RWPE1 (cell line): ENCODE measurements around the gene HS6ST1.
"Not testable (repeated sequence)": the region's sequence is repeated elsewhere in the genome, so short reads cannot be mapped to it uniquely, and the experiment has no call there.

ENCODE experiments used
- CTCF ChIA-PET: fragments of 350-600 bp; sonication (Branson Sonifier 250); formaldehyde crosslinking; extraction: SDS; loops from one replicate; lab custom pipeline; 2021; lab: Yijun Ruan, JAX
- POLR2A ChIA-PET: fragments of 400-600 bp; formaldehyde crosslinking; extraction: SDS; loops from one replicate; lab custom pipeline; 2020; ENCODE audit warnings: antibody characterized with exemption; ENCODE audit not compliant: low non-redundant PET; lab: Yijun Ruan, JAX
- DNase-seq: peaks from one replicate; pipeline ENCODE4 v3.0.0; 2012; ENCODE audit warnings: low spot score
- H3K27ac ChIP-seq: fragments of 450-650 bp; 2 replicates; pipeline ENCODE4 v1.5.1; 2017
- CTCF ChIP-seq: fragments of 450-650 bp; conservative IDR thresholded peaks from 2 replicates; pipeline ENCODE4 v1.5.1; 2017; ENCODE audit warnings: low read depth, mild to moderate bottlenecking

HS6ST1 gene

GRCh38 chr2:128270672-128271596 is 47.7 kb downstream of the HS6ST1 start:
- ChIA-PET CTCF (interaction anchor here (0.6 kb wide), 3 partner anchors 102 to 1603 kb away, joined by 3 read pairs; no protein-coding TSS in a partner anchor), POLR2A (no interaction called here)
- DNase-seq: no peak
- no peak for TF ChIP-seq CTCF
- H3K27ac ChIP-seq: no peak overlapping the region

- ChIA-PET CTCF (interaction anchor here (0.6 kb wide), 1 partner anchor 102 kb away, joined by 3 read pairs; no protein-coding TSS in a partner anchor), POLR2A (no interaction called here)
- no peak for DNase-seq
- H3K27ac ChIP-seq: no peak overlapping the region
- no peak for TF ChIP-seq CTCF
Observed at GRCh38 chr2:128269990-128270671, 48.5 kb downstream of the HS6ST1 start.

- H3K27ac ChIP-seq: no peak overlapping the region
- ChIA-PET CTCF (interaction anchor here (0.6 kb wide), 1 partner anchor 32 kb away, joined by 3 read pairs; no protein-coding TSS in a partner anchor), POLR2A (no interaction called here)
- TF ChIP-seq CTCF: no peak
- no peak for DNase-seq
Observed at GRCh38 chr2:128269063-128269989, 49.3 kb downstream of the HS6ST1 start.

DNA sequence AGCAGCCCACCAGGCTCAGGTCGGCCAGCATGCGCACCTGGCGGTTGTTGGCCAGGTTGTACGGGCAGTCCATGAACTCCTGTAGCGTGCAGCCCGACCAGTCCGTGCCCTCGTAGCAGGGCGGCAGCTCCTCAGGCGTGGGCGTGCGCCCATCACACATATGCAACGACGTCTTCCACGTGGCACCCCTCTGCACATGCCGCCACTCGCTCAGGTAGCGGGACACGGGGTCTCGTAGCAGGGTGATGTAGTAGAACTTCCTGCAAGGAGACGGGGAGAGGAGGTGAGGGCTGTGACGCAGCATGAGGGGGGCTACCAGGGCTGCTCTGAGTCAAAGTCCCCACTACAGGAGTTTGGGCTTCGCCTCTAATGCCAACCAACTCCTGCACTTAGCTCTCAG is 50.1 kb downstream of the HS6ST1 start:
- DNase-seq, POLR2A ChIA-PET, CTCF ChIA-PET, H3K27ac ChIP-seq: not testable (repeated sequence)

- POLR2A ChIA-PET, H3K27ac ChIP-seq, DNase-seq, CTCF ChIA-PET: not testable (repeated sequence)
Observed at GRCh38 chr2:128268145-128268544, 50.5 kb downstream of the HS6ST1 start.

- POLR2A ChIA-PET, DNase-seq, H3K27ac ChIP-seq, CTCF ChIA-PET: not testable (repeated sequence)
Observed at GRCh38 chr2:128267649-128268048, 51.0 kb downstream of the HS6ST1 start.

DNA sequence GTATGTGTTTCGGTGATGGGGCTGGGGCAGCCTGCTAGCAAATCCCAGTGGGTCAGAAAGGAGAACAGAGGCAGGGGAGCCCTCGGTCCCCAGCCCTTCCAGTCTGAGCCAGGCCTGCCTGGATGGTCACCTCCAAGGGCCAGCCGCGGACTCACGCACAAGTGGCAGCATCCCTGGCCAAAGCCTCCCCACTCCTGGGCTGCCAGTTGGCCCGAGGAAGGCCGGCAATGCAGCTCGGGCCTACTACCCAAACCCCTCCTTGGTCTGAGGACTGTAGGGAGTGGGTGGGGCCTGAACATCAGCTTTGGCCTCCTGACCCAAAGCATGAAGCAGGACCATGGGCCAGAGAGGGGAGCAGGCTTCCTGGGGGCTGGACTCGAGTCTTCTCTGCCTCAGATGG is 51.5 kb downstream of the HS6ST1 start:
- POLR2A ChIA-PET, H3K27ac ChIP-seq, CTCF ChIA-PET, DNase-seq: not testable (repeated sequence)

- DNase-seq, POLR2A ChIA-PET, H3K27ac ChIP-seq, CTCF ChIA-PET: not testable (repeated sequence)
Observed at GRCh38 chr2:128266463-128266862, 52.2 kb downstream of the HS6ST1 start.

GRCh38 chr2:128265608-128265993 is 53.1 kb downstream of the HS6ST1 start:
- DNase-seq, CTCF ChIA-PET, H3K27ac ChIP-seq, POLR2A ChIA-PET: not testable (repeated sequence)
